K562 (cell line): ENCODE data around the gene ACAA2.

Experiments used
- CHD2 ChIP-seq: IDR thresholded peaks from 2 replicates; pipeline ENCODE4 v1.6.1; 2011; ENCODE audit warnings: low read depth, low read length
- SREBF2 ChIP-seq: sonication (generic); formaldehyde crosslinking; IDR thresholded peaks from 2 replicates; pipeline ENCODE4 v1.4.0; 2020; ENCODE audit warnings: mild to moderate bottlenecking, missing genetic modification reagents
- TAF7 ChIP-seq: fragments of 450-650 bp; IDR thresholded peaks from 2 replicates; pipeline ENCODE4 v1.6.1; 2016; ENCODE audit warnings: missing genetic modification characterization, missing compliant biosample characterization
- TF ChIP-seq, protein P1 (sequence below): sonication (generic); formaldehyde crosslinking; IDR thresholded peaks from 2 replicates; pipeline ENCODE4 v1.8.1; 2022; ENCODE audit warnings: missing genetic modification reagents
- TF ChIP-seq, protein P2 (sequence below), 2 experiments: fragments of 450-650 bp in 1 of 2; IDR thresholded peaks; 2 replicates each; pipeline ENCODE4 v1.6.1; 2011 to 2017; ENCODE audit warnings: low read depth in 2 of 2, antibody characterized with exemption in 1 of 2, borderline replicate concordance in 1 of 2, low read length in 1 of 2, mild to moderate bottlenecking in 1 of 2, mixed read lengths in 1 of 2; ENCODE audit not compliant: control insufficient read depth in 1 of 2

DNA sequence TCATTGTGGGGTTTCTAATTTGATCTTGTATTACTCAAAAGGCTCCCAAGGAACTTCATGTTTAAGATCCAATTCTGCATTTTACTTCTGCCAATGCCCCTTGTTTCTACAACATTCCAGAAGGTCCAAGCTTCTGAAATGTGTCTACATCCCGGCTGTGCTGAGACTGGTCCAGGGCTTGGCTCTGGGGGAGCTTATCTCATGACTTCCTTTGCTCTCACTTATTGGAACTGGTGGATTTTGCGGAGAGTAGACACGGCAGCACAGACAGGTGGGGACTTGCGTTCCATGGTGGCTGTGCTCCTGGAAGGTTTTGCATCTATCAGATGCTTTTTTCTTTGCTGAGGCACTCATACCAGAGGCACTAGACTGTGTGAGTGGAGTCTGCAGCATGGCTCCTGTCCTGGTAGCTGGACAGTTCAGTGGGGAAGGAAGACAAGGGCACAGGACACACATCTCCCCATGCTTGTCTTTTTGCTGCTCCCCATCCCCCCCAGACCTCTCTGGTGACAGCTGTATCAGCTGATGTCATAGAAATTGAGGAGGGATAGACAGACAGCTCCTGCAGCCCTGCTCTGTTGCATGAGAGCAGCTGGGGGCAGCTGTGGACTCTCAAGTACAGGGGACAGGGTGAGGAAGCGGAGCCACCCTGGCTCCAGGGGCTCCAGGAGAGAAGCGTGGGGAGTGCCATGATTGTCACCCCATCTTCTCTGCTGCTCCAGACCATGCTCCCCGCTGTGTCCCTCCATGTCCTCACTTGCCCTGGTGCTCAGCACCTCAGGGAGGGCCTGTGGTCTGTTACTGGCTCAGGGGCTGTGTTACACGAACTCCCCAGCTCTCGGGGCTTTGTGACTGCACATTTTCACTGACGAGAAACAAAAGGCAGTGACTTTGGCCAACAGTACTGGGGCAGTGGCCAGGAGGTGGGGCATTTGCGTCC is 46.0 kb downstream of the ACAA2 start:
- TF ChIP-seq, protein P1, sequence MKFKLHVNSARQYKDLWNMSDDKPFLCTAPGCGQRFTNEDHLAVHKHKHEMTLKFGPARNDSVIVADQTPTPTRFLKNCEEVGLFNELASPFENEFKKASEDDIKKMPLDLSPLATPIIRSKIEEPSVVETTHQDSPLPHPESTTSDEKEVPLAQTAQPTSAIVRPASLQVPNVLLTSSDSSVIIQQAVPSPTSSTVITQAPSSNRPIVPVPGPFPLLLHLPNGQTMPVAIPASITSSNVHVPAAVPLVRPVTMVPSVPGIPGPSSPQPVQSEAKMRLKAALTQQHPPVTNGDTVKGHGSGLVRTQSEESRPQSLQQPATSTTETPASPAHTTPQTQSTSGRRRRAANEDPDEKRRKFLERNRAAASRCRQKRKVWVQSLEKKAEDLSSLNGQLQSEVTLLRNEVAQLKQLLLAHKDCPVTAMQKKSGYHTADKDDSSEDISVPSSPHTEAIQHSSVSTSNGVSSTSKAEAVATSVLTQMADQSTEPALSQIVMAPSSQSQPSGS (CRISPR knock-in tag) = no peak
- TF ChIP-seq CHD2 = no peak
- TF ChIP-seq TAF7 (tag) = no peak
- TF ChIP-seq, protein P2, sequence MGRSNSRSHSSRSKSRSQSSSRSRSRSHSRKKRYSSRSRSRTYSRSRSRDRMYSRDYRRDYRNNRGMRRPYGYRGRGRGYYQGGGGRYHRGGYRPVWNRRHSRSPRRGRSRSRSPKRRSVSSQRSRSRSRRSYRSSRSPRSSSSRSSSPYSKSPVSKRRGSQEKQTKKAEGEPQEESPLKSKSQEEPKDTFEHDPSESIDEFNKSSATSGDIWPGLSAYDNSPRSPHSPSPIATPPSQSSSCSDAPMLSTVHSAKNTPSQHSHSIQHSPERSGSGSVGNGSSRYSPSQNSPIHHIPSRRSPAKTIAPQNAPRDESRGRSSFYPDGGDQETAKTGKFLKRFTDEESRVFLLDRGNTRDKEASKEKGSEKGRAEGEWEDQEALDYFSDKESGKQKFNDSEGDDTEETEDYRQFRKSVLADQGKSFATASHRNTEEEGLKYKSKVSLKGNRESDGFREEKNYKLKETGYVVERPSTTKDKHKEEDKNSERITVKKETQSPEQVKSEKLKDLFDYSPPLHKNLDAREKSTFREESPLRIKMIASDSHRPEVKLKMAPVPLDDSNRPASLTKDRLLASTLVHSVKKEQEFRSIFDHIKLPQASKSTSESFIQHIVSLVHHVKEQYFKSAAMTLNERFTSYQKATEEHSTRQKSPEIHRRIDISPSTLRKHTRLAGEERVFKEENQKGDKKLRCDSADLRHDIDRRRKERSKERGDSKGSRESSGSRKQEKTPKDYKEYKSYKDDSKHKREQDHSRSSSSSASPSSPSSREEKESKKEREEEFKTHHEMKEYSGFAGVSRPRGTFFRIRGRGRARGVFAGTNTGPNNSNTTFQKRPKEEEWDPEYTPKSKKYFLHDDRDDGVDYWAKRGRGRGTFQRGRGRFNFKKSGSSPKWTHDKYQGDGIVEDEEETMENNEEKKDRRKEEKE (IDR thresholded peaks at IDR 0.05; ENCODE audit: borderline replicate concordance in 1 of 2, control insufficient read depth in 1 of 2, low read depth in 2 of 2, low read length in 1 of 2) = no peak
- TF ChIP-seq SREBF2 (CRISPR knock-in tag) = no peak
